HT-29 (cell line): Measurements from ENCODE around the gene SND1. TPM values are rescaled to one million over a fixed set of nuclear protein-coding genes. Genes with fewer than 3 reads are reported as not detected.
"Not testable (repeated sequence)": the region's sequence is repeated elsewhere in the genome, so short reads cannot be mapped to it uniquely, and the experiment has no call there.

Experiments used
- DNase-seq: peaks from one replicate; pipeline ENCODE4 v3.0.0-alpha.2; 2015; ENCODE audit warnings: low spot score
- total RNA-seq: library from RNA; depleted of rRNA; stranded (reverse); fragments of >200 nt; shearing (Covaris generic); gene quantifications from 2 replicates; pipeline ENCODE4 v1.2.3, GENCODE V29; 2014

SND1 gene
- total RNA-seq, 1 experiment from 2014 or later = 178 TPM

GRCh38 chr7:127652333-127653248 is 597 bp downstream of the SND1 start:
- DNase-seq = peak; percentile 49

DNA sequence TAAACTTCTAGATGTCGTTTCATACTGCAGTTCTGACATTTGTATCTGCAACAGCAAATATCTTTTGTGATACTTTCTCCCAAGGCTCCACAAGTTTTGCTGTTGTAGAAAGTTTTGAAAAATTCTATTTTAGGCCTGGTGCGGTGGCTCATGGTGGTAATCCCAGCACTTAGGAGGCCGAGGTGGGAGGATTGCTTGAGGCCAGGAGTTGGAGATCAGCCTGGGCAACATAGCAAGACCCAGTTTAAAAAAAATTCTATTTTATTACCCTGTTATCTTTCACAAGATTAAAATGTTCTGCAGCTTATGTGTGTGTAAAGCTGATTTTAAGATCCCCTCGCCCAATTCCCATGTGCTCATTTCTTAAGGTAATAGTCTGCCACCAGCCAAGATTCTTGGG is 1.4 kb downstream of the SND1 start:
- no peak for DNase-seq

DNA sequence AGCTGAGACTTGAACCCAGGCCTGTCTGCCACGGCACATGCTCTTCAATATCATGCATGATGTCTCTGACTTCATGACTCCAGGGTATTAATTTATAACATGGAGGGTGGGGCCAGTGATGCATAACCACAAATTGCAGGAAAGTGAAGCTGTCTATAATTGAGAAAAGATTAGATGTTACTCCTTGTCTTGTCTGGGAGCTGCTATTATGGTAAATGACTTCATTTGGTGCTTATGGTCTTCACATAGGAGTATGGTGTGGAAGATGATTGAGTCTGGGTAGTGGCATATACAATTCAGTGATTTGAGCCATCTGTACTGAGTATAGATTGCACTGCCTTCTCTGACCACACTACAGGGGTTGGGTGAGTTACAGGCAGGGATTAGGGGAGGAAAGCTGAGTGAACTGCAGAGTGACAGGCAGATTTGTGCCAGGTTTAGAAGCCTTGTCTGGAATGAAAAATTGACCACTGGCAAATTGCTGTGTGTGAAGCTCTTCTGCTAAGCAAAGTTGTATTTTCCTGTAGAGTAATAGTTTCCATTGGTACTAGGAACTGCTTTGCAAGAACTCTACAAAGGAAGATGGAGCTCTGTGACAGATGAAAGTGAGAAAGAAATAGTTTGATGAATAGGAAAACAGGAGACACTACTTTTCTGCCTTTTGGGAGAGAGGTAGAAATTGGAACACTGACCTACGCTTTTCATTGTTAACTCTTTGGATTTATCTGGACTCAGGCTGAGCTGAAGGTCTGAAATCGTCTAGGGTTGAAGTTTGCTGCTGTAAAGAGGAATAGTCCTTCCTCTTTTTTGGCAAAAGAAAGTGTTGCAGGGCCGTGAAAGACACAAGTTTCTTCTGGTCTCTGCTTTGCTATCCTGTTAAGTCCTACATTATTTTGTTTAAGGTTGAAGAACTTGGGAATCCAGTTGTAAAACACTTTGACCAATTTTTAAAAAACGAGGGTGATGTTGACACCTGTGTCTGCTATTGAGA is 2.7 kb downstream of the SND1 start:
- no peak for DNase-seq

DNA sequence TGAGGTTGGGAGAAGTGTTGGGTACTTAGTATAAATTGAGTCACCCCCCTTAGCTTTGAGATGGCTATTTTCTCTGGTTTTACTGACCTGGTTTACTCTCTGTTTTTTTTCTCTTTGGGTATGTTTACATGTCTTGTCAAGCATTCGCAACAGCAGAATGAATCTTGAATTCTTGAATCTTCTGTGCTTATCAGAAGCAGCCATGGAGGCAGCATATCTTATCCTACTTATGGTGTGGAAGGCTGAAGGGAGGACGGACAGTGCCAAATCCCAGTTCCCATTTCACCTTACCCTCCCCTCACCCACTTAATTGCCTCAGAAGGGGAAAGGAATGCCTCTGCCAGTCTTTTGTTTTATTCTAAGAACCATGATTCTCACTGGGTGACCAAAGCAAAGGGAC is 3.7 kb downstream of the SND1 start:
- DNase-seq = no peak

- DNase-seq = no peak
Observed at GRCh38 chr7:127657500-127657899, 5.5 kb downstream of the SND1 start.

DNA sequence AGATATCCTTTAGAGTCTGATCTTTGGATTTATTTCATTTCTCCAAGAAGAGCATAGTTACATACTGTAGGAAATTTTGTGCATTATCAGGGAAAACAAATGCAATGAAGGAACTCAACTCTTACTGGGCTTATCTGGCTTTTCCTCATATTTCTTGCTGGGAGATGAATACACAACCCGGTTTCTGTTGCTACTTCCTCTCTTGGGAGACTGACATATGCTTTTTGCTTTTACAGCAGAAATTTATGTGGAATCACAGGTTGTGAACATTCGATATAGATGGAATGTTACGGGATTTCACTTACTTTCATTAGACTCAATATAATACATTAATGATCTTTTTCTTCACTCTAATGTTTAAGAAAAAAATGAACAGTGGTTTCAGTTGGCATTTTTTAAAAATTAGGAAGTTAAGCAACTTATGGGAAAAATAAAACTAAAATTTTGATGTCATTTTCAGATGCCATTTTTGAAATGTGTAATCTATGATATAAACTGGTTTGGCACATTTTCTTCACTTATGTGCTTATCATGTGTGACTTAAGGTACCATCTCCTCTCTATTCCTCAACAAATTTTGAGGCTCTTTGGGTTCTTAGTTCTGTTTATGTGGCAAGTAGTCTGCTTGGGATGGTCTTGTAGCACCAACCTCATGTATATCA is 7.1 kb downstream of the SND1 start:
- DNase-seq = no peak

GRCh38 chr7:127665922-127666321 is 13.9 kb downstream of the SND1 start:
- DNase-seq = no peak

- peak; percentile 25 for DNase-seq
Observed at GRCh38 chr7:127666602-127667001, 14.6 kb downstream of the SND1 start.

DNA sequence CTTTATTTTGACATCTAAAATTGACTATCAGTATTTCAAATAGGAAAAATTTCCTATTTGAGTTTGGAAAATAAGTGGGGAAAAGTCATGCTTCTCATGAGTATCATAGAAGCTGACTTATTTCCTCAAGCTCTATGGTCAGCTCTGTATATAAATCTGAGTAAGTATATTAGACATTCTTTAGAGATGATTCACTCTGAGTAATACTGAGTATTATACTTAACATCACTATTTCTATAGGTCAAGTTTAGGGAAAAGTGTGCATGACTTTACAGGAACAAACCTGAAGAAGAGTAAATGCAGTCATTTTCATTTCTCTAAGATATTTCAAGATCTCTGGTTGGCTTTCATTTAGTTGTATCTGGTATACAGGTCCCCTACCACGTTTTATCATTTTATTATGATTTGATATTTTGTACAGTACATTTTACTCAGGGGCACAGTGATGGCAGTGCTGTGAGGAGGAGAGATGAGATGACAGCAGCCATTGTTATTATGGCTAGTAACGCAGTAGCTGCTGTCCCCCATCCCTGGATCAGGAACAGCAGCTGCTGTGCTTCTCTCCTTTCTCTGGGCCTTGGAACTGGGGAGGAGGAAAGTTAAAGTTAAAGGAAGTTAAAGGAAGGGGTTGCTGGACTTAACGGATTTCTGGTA is 15.2 kb downstream of the SND1 start:
- DNase-seq = no peak

DNA sequence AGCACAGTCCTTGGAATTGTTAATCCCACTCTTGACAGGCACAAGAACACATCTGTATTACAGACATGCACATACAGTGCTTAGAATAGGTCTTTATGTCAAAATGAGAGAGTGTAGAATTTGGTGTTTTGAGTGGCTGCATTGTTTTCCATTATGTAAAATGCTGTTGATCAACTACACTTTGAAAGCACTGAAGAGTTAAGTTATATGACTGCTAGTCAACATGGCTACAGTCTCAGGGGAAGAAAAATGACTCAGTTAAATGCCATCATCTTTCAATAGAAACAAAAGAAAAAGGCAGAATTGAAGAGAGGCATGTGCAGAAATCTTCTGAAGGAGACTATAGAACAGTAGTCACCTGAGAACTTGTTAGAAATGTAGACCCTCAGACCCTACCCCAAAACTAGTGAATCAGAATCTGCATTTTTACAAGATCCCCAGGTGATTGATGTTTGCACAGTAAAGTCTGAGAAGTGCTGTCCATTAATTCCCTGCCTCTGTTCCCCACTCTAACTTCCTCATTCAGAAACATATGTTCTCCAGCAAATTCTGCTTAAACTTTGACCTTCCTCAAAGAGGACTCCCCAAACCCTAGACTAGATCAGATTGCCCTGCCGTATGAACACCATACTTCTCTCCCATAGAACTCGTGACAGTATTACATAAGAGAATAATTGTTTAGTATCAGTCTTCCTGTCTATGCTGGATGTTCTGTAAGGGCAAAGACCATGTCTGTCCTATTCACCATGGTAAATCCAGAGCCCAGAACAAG is 16.0 kb downstream of the SND1 start:
- no peak for DNase-seq

GRCh38 chr7:127671341-127671740 is 19.3 kb downstream of the SND1 start:
- no peak for DNase-seq

GRCh38 chr7:127673902-127674301 is 21.9 kb downstream of the SND1 start:
- no peak for DNase-seq

GRCh38 chr7:127674361-127674760 is 22.4 kb downstream of the SND1 start:
- DNase-seq = no peak

GRCh38 chr7:127674923-127675322 is 22.9 kb downstream of the SND1 start:
- DNase-seq = not testable (repeated sequence)

DNA sequence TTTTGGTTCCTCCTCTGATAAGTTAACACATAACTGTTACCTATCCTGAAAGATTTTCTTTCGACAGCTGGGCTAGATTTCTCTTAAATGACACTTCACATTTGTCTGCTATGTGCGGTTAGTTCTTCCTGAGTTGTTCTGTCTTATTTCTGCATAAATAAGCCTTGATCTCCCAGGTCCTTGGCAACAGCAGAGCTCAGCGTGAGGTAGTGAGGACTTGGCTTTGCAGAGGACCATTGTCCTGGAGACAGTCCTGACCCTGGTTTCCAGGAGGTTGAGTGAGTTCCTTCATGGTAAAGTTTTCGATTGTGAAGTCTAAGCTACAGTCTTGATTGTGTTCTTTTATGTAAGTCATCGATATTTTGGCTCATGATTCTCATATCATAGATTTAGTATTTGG is 23.7 kb downstream of the SND1 start:
- no peak for DNase-seq

GRCh38 chr7:127677433-127678230 is 25.6 kb downstream of the SND1 start:
- no peak for DNase-seq

DNA sequence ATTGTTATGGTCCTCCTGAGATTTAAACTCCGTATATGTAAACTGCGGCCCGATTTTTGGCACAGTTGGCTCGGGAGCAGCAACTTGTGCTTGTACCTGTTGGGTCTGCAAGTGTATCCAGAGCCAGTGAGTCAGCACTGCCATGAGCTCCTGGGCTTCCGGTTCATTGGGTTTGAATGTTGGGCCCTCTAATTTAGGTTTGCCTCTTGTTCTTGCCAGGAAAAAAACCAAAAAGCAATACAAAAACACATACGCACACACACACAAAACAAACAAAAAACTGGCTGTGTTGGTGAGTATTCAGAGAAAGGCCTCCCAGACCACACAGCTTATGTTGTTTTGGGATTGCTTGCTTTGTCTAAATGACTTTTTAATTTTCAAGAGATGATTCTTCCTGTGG is 26.3 kb downstream of the SND1 start:
- DNase-seq = no peak

GRCh38 chr7:127678947-127679346 is 27.0 kb downstream of the SND1 start:
- no peak for DNase-seq

GRCh38 chr7:127680983-127681382 is 29.0 kb downstream of the SND1 start:
- no peak for DNase-seq

DNA sequence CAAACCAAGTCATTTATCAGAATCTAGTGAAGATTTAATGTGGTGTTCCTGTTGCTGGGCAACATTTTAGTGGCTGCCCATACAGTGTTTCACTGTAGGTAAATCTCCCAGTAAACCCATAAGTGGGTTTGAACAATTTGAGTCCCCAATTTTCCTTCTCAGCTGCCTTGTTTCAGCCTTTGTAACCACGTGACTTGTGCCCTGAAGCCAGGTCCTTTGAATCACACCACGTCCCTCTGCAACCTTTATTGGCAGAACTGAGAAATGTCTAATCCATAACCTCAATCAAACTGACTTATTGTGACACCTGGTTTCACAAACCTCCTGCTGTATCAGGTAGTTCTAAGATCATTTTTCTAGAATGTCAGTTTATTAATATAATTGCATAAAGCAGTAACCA is 30.1 kb downstream of the SND1 start:
- no peak for DNase-seq
